HCT116 (cell line): ENCODE measurements around the gene S100G. TPM values are rescaled to one million over a fixed set of nuclear protein-coding genes. Genes with fewer than 3 reads are reported as not detected.

ENCODE experiments used
- ATAC-seq: fragments of 200-7000 bp; cut with Tn5 transposase; 2 replicates; pipeline ENCODE4 v1.9.1; 2020; ENCODE audit warnings: mild to moderate bottlenecking, moderate library complexity
- BruUV-seq: library from RNA; stranded (reverse); fragments of 400-500 nt; replicated peaks from 2 replicates; lab custom pipeline; 2021; lab: Mats Ljungman, UMichigan
- CTCF ChIA-PET: fragments of 300-600 bp; sonication (Branson Sonifier 250); formaldehyde crosslinking; loops from one replicate; lab custom pipeline; 2021; ENCODE audit warnings: antibody characterized with exemption; lab: Charles Lee
- POLR2A ChIA-PET: fragments of 300-600, 350-600 bp; sonication (Branson Sonifier 250); formaldehyde crosslinking; loops from one replicate; lab custom pipeline; 2021; ENCODE audit warnings: antibody characterized with exemption; lab: Charles Lee
- RAD21 ChIA-PET, 2 experiments: fragments of 300-600 bp; sonication (Branson Sonifier 250); formaldehyde crosslinking; loops; one replicate each; lab custom pipeline; 2023; ENCODE audit warnings: low total read pairs in 2 of 2; ENCODE audit not compliant: uncharacterized antibody in 2 of 2, unreplicated experiment in 2 of 2, low non-redundant PET in 1 of 2; lab: Charles Lee
- DNase-seq: peaks from one replicate; pipeline ENCODE4 v3.0.0-alpha.2; 2010; ENCODE audit warnings: low read depth, low spot score
- H2AFZ ChIP-seq: fragments of 200-600 bp; shearing (Covaris generic), sonication (generic); 2 replicates; pipeline ENCODE4 v1.6.1; 2017; ENCODE audit warnings: low read depth, mixed run types, mixed read lengths, antibody characterized with exemption, low read length; ENCODE audit not compliant: poor library complexity, severe bottlenecking
- H3K27ac ChIP-seq: 2 replicates; pipeline ENCODE4 v1.5.1; 2012; ENCODE audit warnings: low read depth, low read length
- H3K27me3 ChIP-seq: fragments of 200-600 bp; sonication (generic); 2 replicates; pipeline ENCODE4 v1.6.1; 2016; ENCODE audit warnings: mixed run types, low read length, mixed read lengths; ENCODE audit not compliant: insufficient read depth
- H3K36me3 ChIP-seq, 2 experiments: fragments of 200-500 bp in 1 of 2; fragments of 200-600 bp in 1 of 2; sonication (Bioruptor generic) in 1 of 2; sonication (generic) in 1 of 2; 2 replicates each; pipeline versions ENCODE4 v1.5.1 to v1.6.1; 2014 to 2016; ENCODE audit warnings: low read length in 2 of 2, inconsistent platforms in 1 of 2, mixed read lengths in 1 of 2, mixed run types in 1 of 2; ENCODE audit not compliant: insufficient read depth in 2 of 2, control insufficient read depth in 1 of 2
- H3K4me1 ChIP-seq, 2 experiments: fragments of 200-600 bp in 1 of 2; sonication (generic) in 1 of 2; 2 replicates each; pipeline versions ENCODE4 v1.5.1 to v1.6.1; 2012 to 2017; ENCODE audit warnings: low read length in 2 of 2, inconsistent platforms in 1 of 2, mild to moderate bottlenecking in 1 of 2, mixed read lengths in 1 of 2, mixed run types in 1 of 2, moderate library complexity in 1 of 2; ENCODE audit not compliant: insufficient read depth in 2 of 2, control insufficient read depth in 1 of 2
- H3K4me2 ChIP-seq: fragments of 200-600 bp; sonication (generic); 2 replicates; pipeline ENCODE4 v1.6.1; 2017; ENCODE audit warnings: mixed run types, low read length, mixed read lengths
- H3K4me3 ChIP-seq, 2 experiments: fragments of 200-600 bp in 1 of 2; sonication (generic) in 1 of 2; replicated peaks in 1 of 2; 2 replicates each; pipeline ENCODE4 v1.5.1; 2011 to 2016; ENCODE audit warnings: low read length in 2 of 2, control low read depth in 1 of 2, low read depth in 1 of 2, mild to moderate bottlenecking in 1 of 2, mixed read lengths in 1 of 2, mixed run types in 1 of 2
- H3K79me2 ChIP-seq: fragments of 200-600 bp; sonication (generic); 2 replicates; pipeline ENCODE4 v1.6.1; 2017; ENCODE audit warnings: mild to moderate bottlenecking, mixed run types, low read length, moderate library complexity, mixed read lengths; ENCODE audit not compliant: insufficient read depth
- H3K9ac ChIP-seq: fragments of 200-600 bp; sonication (generic); 2 replicates; pipeline ENCODE4 v1.6.1; 2016; ENCODE audit warnings: low read length, mixed read lengths
- H3K9me2 ChIP-seq: fragments of 200-600 bp; sonication (generic), shearing (Covaris generic); 2 replicates; pipeline ENCODE4 v1.6.1; 2017; ENCODE audit warnings: mixed run types, mild to moderate bottlenecking, moderate library complexity; ENCODE audit not compliant: insufficient read depth
- H3K9me3 ChIP-seq, 2 experiments: fragments of 200-500 bp in 1 of 2; fragments of 200-600 bp in 1 of 2; sonication (Bioruptor generic) in 1 of 2; sonication (generic) in 1 of 2; 2 replicates each; pipeline ENCODE4 v1.6.1; 2014 to 2017; ENCODE audit warnings: low read length in 2 of 2, mixed read lengths in 2 of 2, inconsistent platforms in 1 of 2, low read depth in 1 of 2, mild to moderate bottlenecking in 1 of 2, mixed run types in 1 of 2, moderate library complexity in 1 of 2; ENCODE audit not compliant: control insufficient read depth in 1 of 2, insufficient read depth in 1 of 2
- H4K20me1 ChIP-seq: fragments of 200-600 bp; sonication (generic), shearing (Covaris generic); 2 replicates; pipeline ENCODE4 v1.6.1; 2017; ENCODE audit warnings: mixed run types, mild to moderate bottlenecking, moderate library complexity; ENCODE audit not compliant: insufficient read depth
- ATF3 ChIP-seq: IDR thresholded peaks from 2 replicates; pipeline ENCODE4 v1.6.1; 2012
- CBX3 ChIP-seq: IDR thresholded peaks from 2 replicates; pipeline ENCODE4 v1.6.1; 2012; ENCODE audit warnings: low read depth
- CTCF ChIP-seq, 3 experiments: fragments of 200-600 bp in 1 of 3; sonication (generic) in 1 of 3; IDR thresholded peaks in 2 of 3; conservative IDR thresholded peaks in 1 of 3; 2 replicates each; pipeline ENCODE4 v1.5.1; 2012 to 2017; ENCODE audit warnings: low read depth in 2 of 3, low read length in 2 of 3, antibody characterized with exemption in 1 of 3, borderline replicate concordance in 1 of 3, control low read depth in 1 of 3, mild to moderate bottlenecking in 1 of 3, mixed read lengths in 1 of 3, mixed run types in 1 of 3, moderate library complexity in 1 of 3; ENCODE audit not compliant: insufficient read depth in 1 of 3
- EGR1 ChIP-seq: IDR thresholded peaks from 2 replicates; pipeline ENCODE4 v1.6.1; 2012; ENCODE audit warnings: low read depth
- ELF1 ChIP-seq: IDR thresholded peaks from 2 replicates; pipeline ENCODE4 v1.6.1; 2012; ENCODE audit warnings: low read depth, borderline replicate concordance
- EZH2 ChIP-seq: fragments of 200-600 bp; sonication (generic); IDR thresholded peaks from 2 replicates; pipeline ENCODE4 v1.6.1; 2017; ENCODE audit warnings: antibody characterized with exemption, mixed run types
- FOSL1 ChIP-seq: IDR thresholded peaks from 2 replicates; pipeline ENCODE4 v1.6.1; 2012; ENCODE audit warnings: low read depth
- JUND ChIP-seq: IDR thresholded peaks from 2 replicates; pipeline ENCODE4 v1.6.1; 2012
- MAX ChIP-seq: IDR thresholded peaks from 2 replicates; pipeline ENCODE4 v1.6.1; 2012
- POLR2A ChIP-seq: IDR thresholded peaks from 2 replicates; pipeline ENCODE4 v1.7.0; 2011; ENCODE audit warnings: borderline replicate concordance; ENCODE audit not compliant: insufficient read depth, insufficient read length; ENCODE audit errors: extremely low read depth
- SIN3A ChIP-seq: IDR thresholded peaks from 2 replicates; pipeline ENCODE4 v1.6.1; 2012; ENCODE audit warnings: low read depth
- SP1 ChIP-seq: IDR thresholded peaks from 2 replicates; pipeline ENCODE4 v1.6.1; 2012; ENCODE audit warnings: low read depth
- SRF ChIP-seq: IDR thresholded peaks from 2 replicates; pipeline ENCODE4 v1.6.1; 2012; ENCODE audit warnings: low read depth
- YY1 ChIP-seq: IDR thresholded peaks from 2 replicates; pipeline ENCODE4 v1.6.1; 2011; ENCODE audit warnings: low read length, low read depth, moderate library complexity, mild to moderate bottlenecking; ENCODE audit not compliant: insufficient replicate concordance; ENCODE audit errors: extremely low read depth
- ZBTB33 ChIP-seq: IDR thresholded peaks from 2 replicates; pipeline ENCODE4 v1.6.1; 2011; ENCODE audit warnings: mild to moderate bottlenecking, low read length, moderate library complexity; ENCODE audit not compliant: insufficient replicate concordance; ENCODE audit errors: extremely low read depth
- ZNF274 ChIP-seq: fragments of 200-500 bp; sonication (Bioruptor generic); IDR thresholded peaks from 2 replicates; pipeline ENCODE4 v1.6.1; 2014; ENCODE audit warnings: mild to moderate bottlenecking, low read depth, low read length, inconsistent platforms
- intact Hi-C: fragments of 100-400 bp; cut with micrococcal nuclease; formaldehyde crosslinking; loops from 2 replicates; pipeline ENCODE4 v1.10.0; 2022
- total RNA-seq: library from RNA; stranded (reverse); gene quantifications from one replicate; pipeline ENCODE4 v1.2.1, GENCODE V29; 2021; ENCODE audit not compliant: unreplicated experiment

The S100G gene
- total RNA-seq, 1 experiment from 2014 or later, result not detected

GRCh38 chrX:16702700-16703599, 53.0 kb downstream of the S100G start:
- intact Hi-C loops, result no loop called here
- H2AFZ ChIP-seq, result no peak overlapping the region
- H3K9me3 ChIP-seq, result no peaks in the 10 kb centered on the region
- H3K4me1 ChIP-seq, result no peaks in the 10 kb centered on the region
- no peaks in the 10 kb centered on the region for H3K79me2 ChIP-seq
- RAD21 ChIA-PET, result no interaction called here
- DNase-seq (no peak), ATAC-seq (no peak)
- H3K9me2 ChIP-seq, result no peaks in the 10 kb centered on the region
- H3K36me3 ChIP-seq, result no peaks in the 10 kb centered on the region; a peak in 1 of 4 replicates
- no peaks in the 10 kb centered on the region for H3K27me3 ChIP-seq
- no TSS peak for BruUV-seq
- H4K20me1 ChIP-seq, result no peaks in the 10 kb centered on the region
- CTCF ChIA-PET, result no interaction called here
- POLR2A ChIA-PET, result interaction anchor here (0.7 kb wide), 1 partner anchor 180 kb away, joined by 3 read pairs; no protein-coding TSS in a partner anchor
- H3K27ac ChIP-seq, result no peak overlapping the region
- TF ChIP-seq EGR1 (no peak), SRF (no peak), ELF1 (no peak), MAX (no peak), POLR2A (no peak), ATF3 (no peak), CTCF (IDR thresholded peaks at IDR 0.05 in 2 of 3, conservative IDR thresholded peaks at IDR 0.05 in 1 of 3; ENCODE audit: borderline replicate concordance in 1 of 3, insufficient read depth in 1 of 3, low read depth in 2 of 3, low read length in 2 of 3) (no peak), ZNF274 (no peak), YY1 (no peak), ZBTB33 (no peak), SIN3A (no peak), SP1 (no peak), JUND (no peak), FOSL1 (no peak), EZH2 (no peak), CBX3 (no peak)
- no peak overlapping the region for H3K9ac ChIP-seq
- no peak overlapping the region for H3K4me3 ChIP-seq
- no peak overlapping the region for H3K4me2 ChIP-seq
